ENCODE results near the gene RAG2. TPM values are rescaled to one million over a fixed set of nuclear protein-coding genes. Genes with fewer than 3 reads are reported as not detected.

The RAG2 gene
- total and polyA plus RNA-seq, 10 of the 15 experiments (the other 5 are each of a cell fraction or from before 2014, with no cell fraction given), result not detected

- BruUV-seq (replicated peaks), result no TSS peak
- DNase-seq (ENCODE audit: low read depth, low spot score) (no peak), FAIRE-seq (no peak), ATAC-seq (no peak)
- Histone ChIP-seq H4K20me1 (ENCODE audit: control insufficient read depth, insufficient read depth) (no peaks in the 10 kb centered on the region), H3K79me2 (ENCODE audit: control insufficient read depth, insufficient read depth, low read length) (no peaks in the 10 kb centered on the region), H3K4me3 (no peak overlapping the region), H3K9me3 (replicated peaks; ENCODE audit: control insufficient read depth, insufficient read depth, low read length) (no peaks in the 10 kb centered on the region), H3K4me1 (ENCODE audit: control insufficient read depth, insufficient read depth, low read length) (no peaks in the 10 kb centered on the region), H3K27me3 (replicated peaks in 1 of 2; ENCODE audit: control insufficient read depth in 2 of 2, insufficient read depth in 2 of 2, low read length in 1 of 2) (peaks cover 0 to 7% of the 10 kb centered on the region in 2 experiments; a peak in 1 of 4 replicates), H3K36me3 (ENCODE audit: control insufficient read depth in 2 of 2, insufficient read depth in 2 of 2, low read length in 1 of 2) (no peaks in the 10 kb centered on the region), H3K27ac (ENCODE audit: control insufficient read depth, insufficient read depth) (no peak overlapping the region), H3K9ac (ENCODE audit: control insufficient read depth, insufficient read depth, low read length) (no peak overlapping the region), H3K4me2 (ENCODE audit: control insufficient read depth, insufficient read depth) (no peak overlapping the region), H2AFZ (ENCODE audit: control insufficient read depth, low read depth, low read length) (no peak overlapping the region)
- CTCF ChIA-PET, result no interaction called here
- in situ Hi-C loops (cut with MboI) (no loop called here), intact Hi-C loops (cut with micrococcal nuclease; ENCODE audit: unreplicated experiment) (no loop called here)
- no peak for TF ChIP-seq EP300 (IDR thresholded peaks at IDR 0.05; ENCODE audit: borderline replicate concordance in 1 of 2, control insufficient read depth in 1 of 2, low read depth in 2 of 2, low read length in 2 of 2)
- TF ChIP-seq SUPT20H (IDR thresholded peaks at IDR 0.05; ENCODE audit: borderline replicate concordance, control insufficient read depth, low read depth, low read length), result no peak
- TF ChIP-seq ZNF274 (IDR thresholded peaks at IDR 0.05; ENCODE audit: insufficient read depth, insufficient read length), result no peak
- no peak for TF ChIP-seq MAX (IDR thresholded peaks at IDR 0.05; ENCODE audit: low read depth, low read length)
- 61% methylated on average over 3 of the region's 3 CpGs for WGBS (ENCODE audit: insufficient coverage, insufficient replicate concordance, low lambda C conversion rate, missing lambda C conversion rate)
- SMC1A ChIA-PET (ENCODE audit: uncharacterized antibody, unreplicated experiment), result no interaction called here
- POLR2A ChIA-PET, result no interaction called here
- RAD21 ChIA-PET (ENCODE audit: unreplicated experiment), result no interaction called here
Observed at GRCh38 chr11:36615826-36616225, 17.8 kb upstream of the RAG2 start.

DNA sequence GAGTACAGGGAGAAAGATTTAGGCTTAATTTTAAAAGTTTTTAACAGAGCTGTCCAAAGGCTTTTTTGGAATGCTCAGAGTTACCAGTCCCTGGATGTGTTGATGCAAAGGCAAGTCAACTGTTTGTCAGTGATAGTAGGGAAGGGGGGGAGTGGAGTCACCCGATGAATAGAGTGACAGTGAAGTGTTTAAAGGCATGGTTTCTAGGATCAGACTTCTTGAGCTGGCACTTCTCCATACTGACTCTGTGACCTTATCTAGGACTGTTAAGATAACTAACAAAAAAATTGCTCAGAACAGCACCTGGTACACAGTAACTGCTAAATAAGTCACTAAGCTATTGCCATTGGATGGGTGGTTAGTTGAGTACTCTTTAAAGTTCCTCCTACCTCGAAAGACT, 11.3 kb upstream of the RAG2 start:
- Histone ChIP-seq H2AFZ (ENCODE audit: control insufficient read depth, low read depth, low read length) (no peak overlapping the region), H3K4me3 (no peak overlapping the region), H3K4me1 (ENCODE audit: control insufficient read depth, insufficient read depth, low read length) (no peaks in the 10 kb centered on the region), H3K4me2 (ENCODE audit: control insufficient read depth, insufficient read depth) (no peak overlapping the region), H3K36me3 (ENCODE audit: control insufficient read depth in 2 of 2, insufficient read depth in 2 of 2, low read length in 1 of 2) (no peaks in the 10 kb centered on the region), H3K79me2 (ENCODE audit: control insufficient read depth, insufficient read depth, low read length) (no peaks in the 10 kb centered on the region), H3K27me3 (replicated peaks in 1 of 2; ENCODE audit: control insufficient read depth in 2 of 2, insufficient read depth in 2 of 2, low read length in 1 of 2) (peaks cover 0 to 5% of the 10 kb centered on the region in 2 experiments; a peak in 1 of 4 replicates), H3K27ac (ENCODE audit: control insufficient read depth, insufficient read depth) (no peak overlapping the region), H3K9me3 (replicated peaks; ENCODE audit: control insufficient read depth, insufficient read depth, low read length) (no peaks in the 10 kb centered on the region), H4K20me1 (ENCODE audit: control insufficient read depth, insufficient read depth) (no peaks in the 10 kb centered on the region), H3K9ac (ENCODE audit: control insufficient read depth, insufficient read depth, low read length) (no peak overlapping the region)
- ChIA-PET POLR2A (no interaction called here), RAD21 (ENCODE audit: unreplicated experiment) (no interaction called here), CTCF (interaction anchor here (1.0 to 1.7 kb wide), 2 partner anchors 11 to 138 kb away, joined by 3 to 6 read pairs; no protein-coding TSS in a partner anchor), SMC1A (ENCODE audit: uncharacterized antibody, unreplicated experiment) (interaction anchor here (1.1 to 1.4 kb wide), 2 partner anchors 8 to 44 kb away, joined by 3 to 4 read pairs; no protein-coding TSS in a partner anchor)
- in situ Hi-C loops (cut with MboI), result no loop called here
- ATAC-seq (no peak), FAIRE-seq (no peak), DNase-seq (ENCODE audit: low read depth, low spot score) (no peak)
- intact Hi-C loops (cut with micrococcal nuclease; ENCODE audit: unreplicated experiment), result no loop called here
- 15% methylated on average over 2 of the region's 2 CpGs for WGBS (ENCODE audit: insufficient coverage, insufficient replicate concordance, low lambda C conversion rate, missing lambda C conversion rate)
- BruUV-seq (replicated peaks), result no TSS peak
- TF ChIP-seq LARP7 (IDR thresholded peaks at IDR 0.05) (no peak), MEF2A (IDR thresholded peaks at IDR 0.05; ENCODE audit: insufficient read depth, low read depth, low read length) (no peak), ZBTB40 (IDR thresholded peaks at IDR 0.05; ENCODE audit: borderline replicate concordance) (no peak), CHD4 (IDR thresholded peaks at IDR 0.05) (no peak), IRF5 (IDR thresholded peaks at IDR 0.05; ENCODE audit: borderline replicate concordance) (no peak), NRF1 (conservative IDR thresholded peaks at IDR 0.05; ENCODE audit: low read depth, low read length) (no peak)
- TF ChIP-seq, protein P1, sequence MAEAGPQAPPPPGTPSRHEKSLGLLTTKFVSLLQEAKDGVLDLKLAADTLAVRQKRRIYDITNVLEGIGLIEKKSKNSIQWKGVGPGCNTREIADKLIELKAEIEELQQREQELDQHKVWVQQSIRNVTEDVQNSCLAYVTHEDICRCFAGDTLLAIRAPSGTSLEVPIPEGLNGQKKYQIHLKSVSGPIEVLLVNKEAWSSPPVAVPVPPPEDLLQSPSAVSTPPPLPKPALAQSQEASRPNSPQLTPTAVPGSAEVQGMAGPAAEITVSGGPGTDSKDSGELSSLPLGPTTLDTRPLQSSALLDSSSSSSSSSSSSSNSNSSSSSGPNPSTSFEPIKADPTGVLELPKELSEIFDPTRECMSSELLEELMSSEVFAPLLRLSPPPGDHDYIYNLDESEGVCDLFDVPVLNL (IDR thresholded peaks at IDR 0.05; ENCODE audit: low read depth, low read length), result no peak
